Left lung (tissue), 10 donors: ENCODE measurements around the gene CACNA1C. TPM values are rescaled to one million over a fixed set of nuclear protein-coding genes. Genes with fewer than 3 reads are reported as not detected.
A peak's percentile ranks its signal among the peaks of the same experiment; 100 is the strongest.

Experiments used
- ATAC-seq: fragments of 200-7000 bp; cut with Tn5 transposase; one replicate; pipeline ENCODE4 v1.9.1; 2020; ENCODE audit warnings: moderate library complexity
- DNase-seq, 4 donors: peaks; one replicate each; pipeline ENCODE4 v3.0.0-alpha.2; 2013 to 2020
- H3K27ac ChIP-seq, 2 donors: fragments of 200-600 bp; sonication (generic) in 1 of 2; one replicate each; pipeline versions ENCODE4 v1.5.0 to v1.8.0; 2020 to 2021
- H3K27me3 ChIP-seq, 2 donors: fragments of 200-600 bp; sonication (generic) in 1 of 2; one replicate each; pipeline versions ENCODE4 v1.5.0 to v1.8.0; 2020 to 2021
- H3K36me3 ChIP-seq, 2 donors: fragments of 200-600 bp; sonication (generic) in 1 of 2; one replicate each; pipeline versions ENCODE4 v1.5.0 to v1.8.0; 2020 to 2021
- H3K4me1 ChIP-seq, 2 donors: fragments of 200-600 bp; one replicate each; pipeline ENCODE4 v1.8.0; 2021
- H3K4me3 ChIP-seq, 2 donors: fragments of 200-600 bp; sonication (generic) in 1 of 2; one replicate each; pipeline versions ENCODE4 v1.5.0 to v1.8.0; 2020 to 2021; ENCODE audit warnings: mild to moderate bottlenecking in 1 of 2
- H3K9me3 ChIP-seq, 2 donors: fragments of 200-600 bp; sonication (generic) in 1 of 2; one replicate each; pipeline versions ENCODE4 v1.5.0 to v1.8.0; 2020 to 2021
- intact Hi-C, 2 donors: fragments of 100-400 bp; cut with DNase I; formaldehyde crosslinking; loops; one replicate each; pipeline versions ENCODE4 v1.11.2 to v1.14.2; 2022
- polyA plus RNA-seq, 6 donors: library from polyadenylated mRNA; unstranded; fragments of 120-200 nt; gene quantifications; one replicate each; pipeline ENCODE4 v1.2.1, GENCODE V29; 2013; ENCODE audit not compliant: insufficient read length in 6 of 6
- total RNA-seq, 2 donors: library from RNA; stranded (reverse); fragmentation: NEBNext Ultra II Directional; extraction: Animal tissue kit (Norgen Biotek cat#: 25700); gene quantifications; one replicate each; pipeline ENCODE4 v1.2.1, GENCODE V29; 2021
- TF ChIP-seq, protein P1 (sequence below), 2 donors: fragments of 200-600 bp; sonication (generic) in 1 of 2; IDR thresholded peaks; one replicate each; pipeline versions ENCODE4 v1.5.0 to v1.8.0; 2021; ENCODE audit warnings: antibody characterized with exemption in 2 of 2
- donor health status: DM: no; HTN: yes; CAD: no.
- donor health status: DM: no; HTN: no; CAD: no.

Gene CACNA1C
- total and polyA plus RNA-seq, 8 donors, result 11.9 to 21.9 (median 14.2) TPM

DNA sequence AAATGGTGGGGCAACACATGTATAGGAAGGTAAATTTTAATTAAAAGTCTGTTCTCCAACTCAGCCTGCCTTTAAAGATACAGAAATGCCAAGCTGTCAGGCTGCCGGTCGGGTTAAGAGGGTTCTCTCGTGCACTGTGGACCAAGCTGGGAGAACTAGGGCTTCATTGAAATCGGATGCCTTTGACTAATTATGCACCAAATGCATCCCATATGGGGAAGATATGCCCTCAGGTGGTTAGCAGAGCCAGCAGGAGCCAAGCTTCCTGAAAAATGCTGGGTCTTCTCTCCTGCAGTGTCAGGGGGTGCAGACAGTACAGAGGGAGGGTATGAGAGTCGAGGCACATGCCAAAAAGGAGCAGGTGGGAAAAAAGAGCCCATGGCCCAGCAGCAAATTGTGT lies 236.1 kb downstream of the CACNA1C start:
- TF ChIP-seq, protein P1, sequence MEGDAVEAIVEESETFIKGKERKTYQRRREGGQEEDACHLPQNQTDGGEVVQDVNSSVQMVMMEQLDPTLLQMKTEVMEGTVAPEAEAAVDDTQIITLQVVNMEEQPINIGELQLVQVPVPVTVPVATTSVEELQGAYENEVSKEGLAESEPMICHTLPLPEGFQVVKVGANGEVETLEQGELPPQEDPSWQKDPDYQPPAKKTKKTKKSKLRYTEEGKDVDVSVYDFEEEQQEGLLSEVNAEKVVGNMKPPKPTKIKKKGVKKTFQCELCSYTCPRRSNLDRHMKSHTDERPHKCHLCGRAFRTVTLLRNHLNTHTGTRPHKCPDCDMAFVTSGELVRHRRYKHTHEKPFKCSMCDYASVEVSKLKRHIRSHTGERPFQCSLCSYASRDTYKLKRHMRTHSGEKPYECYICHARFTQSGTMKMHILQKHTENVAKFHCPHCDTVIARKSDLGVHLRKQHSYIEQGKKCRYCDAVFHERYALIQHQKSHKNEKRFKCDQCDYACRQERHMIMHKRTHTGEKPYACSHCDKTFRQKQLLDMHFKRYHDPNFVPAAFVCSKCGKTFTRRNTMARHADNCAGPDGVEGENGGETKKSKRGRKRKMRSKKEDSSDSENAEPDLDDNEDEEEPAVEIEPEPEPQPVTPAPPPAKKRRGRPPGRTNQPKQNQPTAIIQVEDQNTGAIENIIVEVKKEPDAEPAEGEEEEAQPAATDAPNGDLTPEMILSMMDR (IDR thresholded peaks at IDR 0.05), result no peak
- Histone ChIP-seq H3K4me1 (peaks cover 22 to 47% of the 10 kb centered on the region in 2 donors), H3K27ac (no peak overlapping the region), H3K36me3 (no peaks in the 10 kb centered on the region), H3K9me3 (no peaks in the 10 kb centered on the region), H3K4me3 (no peak overlapping the region), H3K27me3 (peaks cover 0 to 10% of the 10 kb centered on the region in 2 donors)
- intact Hi-C loops, result loop anchor here in 1 of 2 donors (10.0 kb wide), 1 partner anchor 234 kb away; the partner anchor contains the start of gene CACNA1C
- no peak for DNase-seq
- ATAC-seq, result no peak

DNA sequence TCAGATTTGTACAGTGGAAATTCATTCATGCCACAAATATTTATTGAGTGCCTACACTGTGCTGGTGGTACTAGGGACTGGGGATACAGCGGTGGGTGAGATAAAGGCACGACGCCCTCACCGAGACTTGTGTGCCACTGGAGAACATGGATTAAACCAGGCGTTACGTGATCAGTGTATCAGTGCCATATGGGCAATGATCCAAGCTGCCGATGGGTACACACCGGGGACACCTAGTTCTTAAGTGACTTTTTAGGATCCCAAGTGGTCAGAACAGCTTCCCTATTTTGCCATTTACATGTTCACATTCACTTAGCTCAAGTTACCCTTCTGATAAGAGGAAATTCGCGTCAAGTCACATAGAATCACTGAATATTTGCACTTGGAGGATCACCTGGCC lies 236.7 kb downstream of the CACNA1C start:
- intact Hi-C loops, result loop anchor here in 1 of 2 donors (10.0 kb wide), 1 partner anchor 235 kb away; the partner anchor contains the start of gene CACNA1C
- TF ChIP-seq, protein P1 (IDR thresholded peaks at IDR 0.05), result no peak
- ATAC-seq, result no peak

DNA sequence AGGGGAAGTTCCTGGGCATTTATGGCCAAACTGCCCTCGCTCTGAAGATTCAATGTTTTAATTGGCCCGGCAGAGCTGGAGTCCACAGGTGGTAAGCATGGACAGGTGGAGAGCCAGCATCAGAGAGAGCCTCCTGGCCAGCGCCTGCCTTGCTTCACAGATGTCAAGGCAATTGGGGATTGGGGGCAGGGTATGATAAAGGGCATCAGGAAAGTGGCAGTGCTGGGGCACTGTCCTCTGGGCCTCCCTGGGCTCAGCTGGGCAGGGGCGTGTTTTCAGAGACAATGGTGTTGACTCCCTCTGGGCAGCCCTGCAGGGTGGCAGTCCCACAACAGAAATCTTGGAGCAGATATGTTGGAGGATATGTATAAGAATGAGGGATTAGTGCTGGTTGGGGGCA lies 237.3 kb downstream of the CACNA1C start:
- no peaks in the 10 kb centered on the region for H3K9me3 ChIP-seq
- no peaks in the 10 kb centered on the region for H3K27me3 ChIP-seq
- ATAC-seq (no peak), DNase-seq (no peak)
- TF ChIP-seq, protein P1 (IDR thresholded peaks at IDR 0.05), result no peak
- no peaks in the 10 kb centered on the region for H3K36me3 ChIP-seq
- H3K4me3 ChIP-seq, result no peak overlapping the region
- intact Hi-C loops, result no loop called here
- H3K4me1 ChIP-seq, result peaks cover 10 to 46% of the 10 kb centered on the region in 2 donors
- H3K27ac ChIP-seq, result no peak overlapping the region

More for the DNA sequence above, 236.7 kb downstream of the CACNA1C start:
- Histone ChIP-seq H3K4me3 (no peak overlapping the region), H3K27me3 (peaks cover 0 to 3% of the 10 kb centered on the region in 2 donors), H3K27ac (no peak overlapping the region), H3K36me3 (no peaks in the 10 kb centered on the region), H3K9me3 (no peaks in the 10 kb centered on the region), H3K4me1 (peaks cover 15 to 46% of the 10 kb centered on the region in 2 donors)
- no peak for DNase-seq

DNA sequence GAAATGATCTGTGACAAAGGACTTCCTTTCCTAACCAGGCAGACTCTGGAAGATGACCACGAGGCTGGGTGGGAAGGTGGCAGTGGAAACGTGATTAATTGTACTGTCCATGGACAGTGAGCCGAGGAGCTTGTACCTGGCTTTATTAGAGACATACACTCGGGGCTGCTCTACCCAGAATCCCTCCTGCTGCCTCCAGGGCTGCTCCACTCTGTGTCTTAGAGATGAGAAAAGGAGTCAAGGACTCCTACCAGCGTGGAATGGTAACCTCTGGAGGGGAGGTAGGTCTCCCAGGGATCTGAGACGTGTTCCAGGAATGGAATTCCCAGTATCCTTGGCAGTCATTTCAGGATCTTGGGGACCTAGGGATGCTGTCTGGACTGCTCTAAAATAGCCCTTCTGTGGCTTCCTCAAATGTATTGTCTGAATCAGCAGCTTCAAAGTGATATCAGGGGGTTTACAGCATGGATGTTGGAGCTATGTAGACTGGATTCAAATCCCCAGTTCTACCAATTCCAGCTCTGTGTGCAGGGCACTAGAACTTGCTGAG lies 237.8 kb downstream of the CACNA1C start:
- H3K4me1 ChIP-seq, result peaks cover 10 to 47% of the 10 kb centered on the region in 2 donors
- no peak for ATAC-seq
- no peak for DNase-seq
- H3K9me3 ChIP-seq, result no peaks in the 10 kb centered on the region
- H3K4me3 ChIP-seq, result no peak overlapping the region
- TF ChIP-seq, protein P1 (IDR thresholded peaks at IDR 0.05), result no peak
- H3K36me3 ChIP-seq, result no peaks in the 10 kb centered on the region
- no peaks in the 10 kb centered on the region for H3K27me3 ChIP-seq
- intact Hi-C loops, result no loop called here
- H3K27ac ChIP-seq, result no peak overlapping the region

DNA sequence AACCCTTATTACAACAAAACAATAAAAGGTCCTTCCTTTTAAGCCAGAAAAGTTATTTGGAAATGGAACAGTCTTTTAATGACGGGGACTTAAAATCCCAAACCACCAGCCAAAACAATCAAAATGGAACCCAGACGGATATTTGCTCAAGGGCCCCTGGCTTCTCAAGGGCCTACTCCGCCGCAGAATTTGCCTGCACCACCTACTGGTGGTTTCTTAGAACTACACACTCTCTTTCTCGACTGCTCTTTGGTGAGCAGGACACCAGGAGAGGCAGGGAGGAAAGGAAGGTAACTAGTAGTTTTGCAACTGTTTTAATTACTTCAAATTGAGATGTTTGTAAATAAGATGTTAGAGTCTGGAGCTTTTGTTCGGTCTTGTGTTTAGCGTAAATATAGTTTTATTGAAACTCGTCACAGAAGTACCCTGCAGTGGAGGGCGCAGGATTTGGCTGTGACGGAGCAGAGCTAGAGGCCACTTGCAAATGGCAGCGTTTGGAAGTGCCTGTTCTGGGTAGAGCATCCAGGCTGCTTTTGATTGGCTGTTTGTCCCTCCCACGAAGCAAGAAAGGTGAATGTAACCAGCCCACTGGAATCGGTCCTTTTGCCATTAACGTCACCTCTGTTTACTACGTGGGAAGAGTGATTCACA lies 238.5 kb downstream of the CACNA1C start:
- peak; percentile 51 for ATAC-seq
- TF ChIP-seq, protein P1 (IDR thresholded peaks at IDR 0.05), result peak; percentile 56 to 81
- intact Hi-C loops, result no loop called here

More for the DNA sequence above, 238.5 kb downstream of the CACNA1C start:
- no peaks in the 10 kb centered on the region for H3K9me3 ChIP-seq
- no peak overlapping the region for H3K4me3 ChIP-seq
- H3K27me3 ChIP-seq, result no peaks in the 10 kb centered on the region
- peaks cover 10 to 53% of the 10 kb centered on the region in 2 donors for H3K4me1 ChIP-seq
- no peaks in the 10 kb centered on the region for H3K36me3 ChIP-seq
- DNase-seq, result no peak
- H3K27ac ChIP-seq, result no peak overlapping the region
